Liver (tissue), 9 donors: ENCODE measurements around the gene PHF21B. TPM values are rescaled to one million over a fixed set of nuclear protein-coding genes. Genes with fewer than 3 reads are reported as not detected.

ENCODE experiments used
- DNase-seq: peaks from one replicate; pipeline ENCODE4 v3.0.0-alpha.2; 2017; ENCODE audit warnings: low spot score
- H3K27ac ChIP-seq, 2 donors: one replicate each; pipeline ENCODE4 v1.7.0; 2013; ENCODE audit warnings: inconsistent platforms in 2 of 2, low read length in 2 of 2, control low read depth in 1 of 2, low read depth in 1 of 2, mild to moderate bottlenecking in 1 of 2
- H3K27me3 ChIP-seq, 4 donors: one replicate each; pipeline versions ENCODE4 v1.6.1 to v1.7.0; 2013; ENCODE audit warnings: low read length in 3 of 4, inconsistent platforms in 1 of 4, mild to moderate bottlenecking in 1 of 4, moderate library complexity in 1 of 4; ENCODE audit not compliant: control insufficient read depth in 4 of 4, insufficient read depth in 4 of 4
- H3K36me3 ChIP-seq, 4 donors: one replicate each; pipeline versions ENCODE4 v1.6.1 to v1.7.0; 2013; ENCODE audit warnings: low read length in 3 of 4, mild to moderate bottlenecking in 3 of 4, low read depth in 1 of 4, moderate library complexity in 1 of 4; ENCODE audit not compliant: control insufficient read depth in 4 of 4, insufficient read depth in 3 of 4
- H3K4me1 ChIP-seq, 4 donors: one replicate each; pipeline versions ENCODE4 v1.6.1 to v1.7.0; 2013; ENCODE audit warnings: low read length in 3 of 4, mild to moderate bottlenecking in 3 of 4, moderate library complexity in 1 of 4; ENCODE audit not compliant: control insufficient read depth in 4 of 4, insufficient read depth in 4 of 4
- H3K4me3 ChIP-seq, 3 donors: one replicate each; pipeline versions ENCODE4 v1.6.1 to v1.7.0; 2013; ENCODE audit warnings: low read length in 3 of 3, control low read depth in 1 of 3, low read depth in 1 of 3, mild to moderate bottlenecking in 1 of 3
- H3K9ac ChIP-seq, 2 donors: one replicate each; pipeline ENCODE4 v1.7.0; 2013; ENCODE audit warnings: low read length in 2 of 2, mild to moderate bottlenecking in 2 of 2, moderate library complexity in 2 of 2, control low read depth in 1 of 2, low read depth in 1 of 2
- H3K9me3 ChIP-seq, 4 donors: one replicate each; pipeline versions ENCODE4 v1.6.1 to v1.7.0; 2013; ENCODE audit warnings: low read length in 3 of 4; ENCODE audit not compliant: control insufficient read depth in 4 of 4
- CTCF ChIP-seq: fragments of 150-350 bp; IDR thresholded peaks from 2 replicates; pipeline ENCODE4 v1.5.1; 2017; ENCODE audit warnings: improper control_type of control experiment, low read depth, low read length; ENCODE audit not compliant: missing input control
- EGR1 ChIP-seq, 2 donors: IDR thresholded peaks; 2 replicates each; pipeline ENCODE4 v1.6.1; 2016 to 2018; ENCODE audit warnings: antibody characterized with exemption in 2 of 2, low read depth in 2 of 2
- FOXA1 ChIP-seq: IDR thresholded peaks from 2 replicates; pipeline ENCODE4 v1.6.1; 2016; ENCODE audit warnings: antibody characterized with exemption
- FOXA2 ChIP-seq: IDR thresholded peaks from 2 replicates; pipeline ENCODE4 v1.6.1; 2016; ENCODE audit warnings: antibody characterized with exemption
- GABPA ChIP-seq, 2 donors: IDR thresholded peaks in 1 of 2; conservative IDR thresholded peaks in 1 of 2; 2 replicates each; pipeline ENCODE4 v1.6.1; 2016; ENCODE audit warnings: antibody characterized with exemption in 2 of 2, mild to moderate bottlenecking in 1 of 2, moderate library complexity in 1 of 2
- HNF4A ChIP-seq, 2 donors: conservative IDR thresholded peaks; 2 replicates each; pipeline ENCODE4 v1.6.1; 2016; ENCODE audit warnings: antibody characterized with exemption in 2 of 2, mild to moderate bottlenecking in 2 of 2
- HNF4G ChIP-seq: IDR thresholded peaks from 2 replicates; pipeline ENCODE4 v1.6.1; 2016; ENCODE audit warnings: antibody characterized with exemption
- JUND ChIP-seq, 2 donors: IDR thresholded peaks; 2 replicates each; pipeline ENCODE4 v1.6.1; 2016; ENCODE audit warnings: antibody characterized with exemption in 2 of 2
- NR2F2 ChIP-seq: IDR thresholded peaks from 2 replicates; pipeline ENCODE4 v1.6.1; 2016; ENCODE audit warnings: antibody characterized with exemption
- RAD21 ChIP-seq, 2 donors: IDR thresholded peaks; 2 replicates each; pipeline ENCODE4 v1.6.1; 2016; ENCODE audit warnings: antibody characterized with exemption in 2 of 2, mild to moderate bottlenecking in 2 of 2
- REST ChIP-seq: IDR thresholded peaks from 2 replicates; pipeline ENCODE4 v1.6.1; 2016; ENCODE audit warnings: antibody characterized with exemption, mild to moderate bottlenecking
- RXRA ChIP-seq, 2 donors: IDR thresholded peaks; 2 replicates each; pipeline ENCODE4 v1.6.1; 2017 to 2018; ENCODE audit warnings: antibody characterized with exemption in 2 of 2, mild to moderate bottlenecking in 1 of 2
- SP1 ChIP-seq: IDR thresholded peaks from 2 replicates; pipeline ENCODE4 v1.6.1; 2018; ENCODE audit warnings: antibody characterized with exemption, mild to moderate bottlenecking
- YY1 ChIP-seq: IDR thresholded peaks from 2 replicates; pipeline ENCODE4 v1.6.1; 2016; ENCODE audit warnings: antibody characterized with exemption, mild to moderate bottlenecking
- ZBTB33 ChIP-seq: IDR thresholded peaks from 2 replicates; pipeline ENCODE4 v1.6.1; 2016; ENCODE audit warnings: antibody characterized with exemption
- WGBS: extraction: QIAGEN DNeasy Blood & Tissue Kit; methylation state at CpG from one replicate; pipeline ENCODE4 v1.1.7; 2013; 5-methylcytosine and 5-hydroxymethylcytosine counted together
- polyA plus RNA-seq, 2 donors: library from polyadenylated mRNA; stranded (reverse) in 1 of 2; unstranded in 1 of 2; fragments of 200-250 nt in 1 of 2; fragments of >200 nt in 1 of 2; fragmentation: Nextera tagmentation in 1 of 2; extraction: Ambion mirVana in 1 of 2; gene quantifications; one replicate each; pipeline versions ENCODE4 v1.2.1 to v1.2.3, GENCODE V29; 2013 to 2015
- total RNA-seq, 2 donors: library from RNA; depleted of rRNA; stranded (reverse); fragments of >200 nt; gene quantifications; one replicate each; pipeline ENCODE4 v1.2.3, GENCODE V29; 2014
- TF ChIP-seq, protein P1 (sequence below): IDR thresholded peaks from 2 replicates; pipeline ENCODE4 v1.6.1; 2016; ENCODE audit warnings: antibody characterized with exemption
- TF ChIP-seq, protein P2 (sequence below): IDR thresholded peaks from 2 replicates; pipeline ENCODE4 v1.6.1; 2016; ENCODE audit warnings: antibody characterized with exemption
- donor health status: healthy.
- donor health status: healthy.
- donor health status: healthy.
- donor health status: healthy.
- donor health status: healthy.

The PHF21B gene
- total and polyA plus RNA-seq, 4 donors, result not detected

- Histone ChIP-seq H3K9me3 (no peaks in the 10 kb centered on the region), H3K27ac (no peak overlapping the region), H3K4me3 (no peak overlapping the region), H3K36me3 (no peaks in the 10 kb centered on the region), H3K9ac (no peak overlapping the region), H3K4me1 (no peaks in the 10 kb centered on the region), H3K27me3 (peaks cover 0 to 3% (median 0%) of the 10 kb centered on the region in 4 donors)
- no peak for TF ChIP-seq GABPA (IDR thresholded peaks at IDR 0.05 in 1 of 2, conservative IDR thresholded peaks at IDR 0.05 in 1 of 2)
- no peak for TF ChIP-seq HNF4G
- TF ChIP-seq RAD21 (IDR thresholded peaks at IDR 0.05), result no peak
- no peak for TF ChIP-seq YY1
- no peak for TF ChIP-seq SP1
- no peak for TF ChIP-seq FOXA2
- no peak for TF ChIP-seq NR2F2
- TF ChIP-seq JUND (IDR thresholded peaks at IDR 0.05), result no peak
- no peak for TF ChIP-seq CTCF
- TF ChIP-seq, protein P1, sequence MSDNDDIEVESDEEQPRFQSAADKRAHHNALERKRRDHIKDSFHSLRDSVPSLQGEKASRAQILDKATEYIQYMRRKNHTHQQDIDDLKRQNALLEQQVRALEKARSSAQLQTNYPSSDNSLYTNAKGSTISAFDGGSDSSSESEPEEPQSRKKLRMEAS, result no peak
- TF ChIP-seq REST, result no peak
- no peak for TF ChIP-seq HNF4A (conservative IDR thresholded peaks at IDR 0.05)
- no peak for TF ChIP-seq ZBTB33
- TF ChIP-seq, protein P2, sequence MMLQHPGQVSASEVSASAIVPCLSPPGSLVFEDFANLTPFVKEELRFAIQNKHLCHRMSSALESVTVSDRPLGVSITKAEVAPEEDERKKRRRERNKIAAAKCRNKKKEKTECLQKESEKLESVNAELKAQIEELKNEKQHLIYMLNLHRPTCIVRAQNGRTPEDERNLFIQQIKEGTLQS, result no peak
- no peak for TF ChIP-seq EGR1 (IDR thresholded peaks at IDR 0.05; ENCODE audit: low read depth in 2 of 2)
- no peak for TF ChIP-seq RXRA (IDR thresholded peaks at IDR 0.05)
- no peak for TF ChIP-seq FOXA1
- 54% methylated on average over 6 of the region's 6 CpGs for WGBS
- DNase-seq, result no peak
Observed at GRCh38 chr22:44934454-44934735, 75.4 kb downstream of the PHF21B start.
